ENCODE data around the gene KLHL6. TPM values are rescaled to one million over a fixed set of nuclear protein-coding genes. Genes with fewer than 3 reads are reported as not detected.
"Not testable (repeated sequence)": the region's sequence is repeated elsewhere in the genome, so short reads cannot be mapped to it uniquely, and the experiment has no call there.

The KLHL6 gene
- total and polyA plus RNA-seq, 4 donors, result 0.42 to 3.8 (median 1.0) TPM

DNA sequence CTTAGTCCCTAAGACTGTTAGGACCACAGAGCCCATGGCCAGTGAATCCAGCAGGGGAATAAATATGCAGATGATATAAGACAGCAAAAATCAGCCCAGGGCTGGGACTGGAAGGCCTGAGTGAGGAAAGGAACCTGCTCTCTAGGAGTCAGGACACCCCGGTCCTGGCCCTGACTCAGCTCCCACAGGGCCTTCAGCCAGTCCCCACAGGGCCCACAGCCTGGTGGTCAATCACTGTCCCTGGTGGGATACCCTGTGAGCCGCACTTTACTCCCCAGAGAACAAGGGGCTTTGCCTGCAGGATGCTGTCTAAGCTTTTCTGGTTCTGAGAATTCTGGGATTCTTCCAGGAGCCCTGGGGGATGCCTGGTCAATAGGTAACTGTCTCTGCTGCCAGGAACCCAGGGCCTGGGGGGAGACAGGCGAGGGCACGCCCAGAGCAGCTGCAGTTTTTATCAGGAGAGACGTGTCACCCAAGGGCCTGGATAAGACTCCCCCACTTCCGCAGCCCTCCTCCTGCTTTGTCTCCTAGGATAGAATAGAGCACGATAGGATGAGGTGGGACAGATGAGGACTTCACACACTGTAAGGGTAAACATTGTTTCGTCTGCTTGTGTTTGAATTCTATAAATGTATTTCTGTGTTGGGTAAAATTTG lies 77.6 kb downstream of the KLHL6 start:
- Histone ChIP-seq H3K4me3 (ENCODE audit: low read depth in 1 of 3, low read length in 3 of 3) (no peak overlapping the region), H3K9me3 (ENCODE audit: control insufficient read depth in 4 of 4, low read length in 3 of 4) (no peaks in the 10 kb centered on the region), H3K27me3 (ENCODE audit: control insufficient read depth in 4 of 4, insufficient read depth in 4 of 4, low read length in 3 of 4) (no peaks in the 10 kb centered on the region), H3K27ac (ENCODE audit: low read depth in 1 of 2, low read length in 2 of 2) (no peak overlapping the region), H3K9ac (ENCODE audit: low read depth in 1 of 2, low read length in 2 of 2) (no peak overlapping the region), H3K36me3 (ENCODE audit: control insufficient read depth in 4 of 4, insufficient read depth in 3 of 4, low read depth in 1 of 4, low read length in 3 of 4) (no peaks in the 10 kb centered on the region), H3K4me1 (ENCODE audit: control insufficient read depth in 4 of 4, insufficient read depth in 4 of 4, low read length in 3 of 4) (peaks cover 2 to 13% (median 8%) of the 10 kb centered on the region in 4 donors)
- TF ChIP-seq NR2F2 (IDR thresholded peaks at IDR 0.05), result no peak
- TF ChIP-seq, protein P1, sequence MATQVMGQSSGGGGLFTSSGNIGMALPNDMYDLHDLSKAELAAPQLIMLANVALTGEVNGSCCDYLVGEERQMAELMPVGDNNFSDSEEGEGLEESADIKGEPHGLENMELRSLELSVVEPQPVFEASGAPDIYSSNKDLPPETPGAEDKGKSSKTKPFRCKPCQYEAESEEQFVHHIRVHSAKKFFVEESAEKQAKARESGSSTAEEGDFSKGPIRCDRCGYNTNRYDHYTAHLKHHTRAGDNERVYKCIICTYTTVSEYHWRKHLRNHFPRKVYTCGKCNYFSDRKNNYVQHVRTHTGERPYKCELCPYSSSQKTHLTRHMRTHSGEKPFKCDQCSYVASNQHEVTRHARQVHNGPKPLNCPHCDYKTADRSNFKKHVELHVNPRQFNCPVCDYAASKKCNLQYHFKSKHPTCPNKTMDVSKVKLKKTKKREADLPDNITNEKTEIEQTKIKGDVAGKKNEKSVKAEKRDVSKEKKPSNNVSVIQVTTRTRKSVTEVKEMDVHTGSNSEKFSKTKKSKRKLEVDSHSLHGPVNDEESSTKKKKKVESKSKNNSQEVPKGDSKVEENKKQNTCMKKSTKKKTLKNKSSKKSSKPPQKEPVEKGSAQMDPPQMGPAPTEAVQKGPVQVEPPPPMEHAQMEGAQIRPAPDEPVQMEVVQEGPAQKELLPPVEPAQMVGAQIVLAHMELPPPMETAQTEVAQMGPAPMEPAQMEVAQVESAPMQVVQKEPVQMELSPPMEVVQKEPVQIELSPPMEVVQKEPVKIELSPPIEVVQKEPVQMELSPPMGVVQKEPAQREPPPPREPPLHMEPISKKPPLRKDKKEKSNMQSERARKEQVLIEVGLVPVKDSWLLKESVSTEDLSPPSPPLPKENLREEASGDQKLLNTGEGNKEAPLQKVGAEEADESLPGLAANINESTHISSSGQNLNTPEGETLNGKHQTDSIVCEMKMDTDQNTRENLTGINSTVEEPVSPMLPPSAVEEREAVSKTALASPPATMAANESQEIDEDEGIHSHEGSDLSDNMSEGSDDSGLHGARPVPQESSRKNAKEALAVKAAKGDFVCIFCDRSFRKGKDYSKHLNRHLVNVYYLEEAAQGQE (IDR thresholded peaks at IDR 0.05), result no peak
- TF ChIP-seq, protein P2, sequence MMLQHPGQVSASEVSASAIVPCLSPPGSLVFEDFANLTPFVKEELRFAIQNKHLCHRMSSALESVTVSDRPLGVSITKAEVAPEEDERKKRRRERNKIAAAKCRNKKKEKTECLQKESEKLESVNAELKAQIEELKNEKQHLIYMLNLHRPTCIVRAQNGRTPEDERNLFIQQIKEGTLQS (IDR thresholded peaks at IDR 0.05), result no peak
- no peak for TF ChIP-seq TAF1 (conservative IDR thresholded peaks at IDR 0.05)
- TF ChIP-seq FOXA1 (IDR thresholded peaks at IDR 0.05), result no peak
- no peak for TF ChIP-seq RAD21 (IDR thresholded peaks at IDR 0.05)
- TF ChIP-seq, protein P3, sequence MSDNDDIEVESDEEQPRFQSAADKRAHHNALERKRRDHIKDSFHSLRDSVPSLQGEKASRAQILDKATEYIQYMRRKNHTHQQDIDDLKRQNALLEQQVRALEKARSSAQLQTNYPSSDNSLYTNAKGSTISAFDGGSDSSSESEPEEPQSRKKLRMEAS (IDR thresholded peaks at IDR 0.05), result no peak
- no peak for TF ChIP-seq FOXA2 (IDR thresholded peaks at IDR 0.05)
- 94% methylated on average over 8 of the region's 8 CpGs for WGBS
- DNase-seq (ENCODE audit: low spot score), result no peak

DNA sequence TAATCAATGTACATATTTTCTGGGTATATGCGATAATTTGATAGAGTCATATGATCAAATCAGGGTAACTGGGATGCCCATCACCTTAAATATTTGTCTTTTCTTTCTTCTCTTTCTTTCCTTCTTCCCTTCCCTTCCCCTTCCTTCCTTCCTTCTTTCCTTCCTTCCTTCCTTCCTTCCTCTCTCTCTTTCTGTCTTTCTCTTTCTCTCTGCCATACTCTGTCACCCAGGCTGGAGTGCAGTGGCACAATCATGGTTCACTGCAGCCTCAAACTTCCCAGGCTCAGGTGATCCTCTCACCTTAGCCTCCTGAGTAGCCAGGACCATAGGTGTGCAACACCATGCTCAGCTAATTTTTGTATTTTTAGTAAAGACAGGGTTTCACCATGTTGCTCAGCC lies 79.7 kb downstream of the KLHL6 start:
- not testable (repeated sequence) for H3K4me3 ChIP-seq (ENCODE audit: low read depth in 1 of 3, low read length in 3 of 3); H3K9me3 ChIP-seq (ENCODE audit: control insufficient read depth in 4 of 4, low read length in 3 of 4); H3K27ac ChIP-seq (ENCODE audit: low read depth in 1 of 2, low read length in 2 of 2); H3K9ac ChIP-seq (ENCODE audit: low read depth in 1 of 2, low read length in 2 of 2); H3K27me3 ChIP-seq (ENCODE audit: control insufficient read depth in 4 of 4, insufficient read depth in 4 of 4, low read length in 3 of 4); DNase-seq (ENCODE audit: low spot score); H3K36me3 ChIP-seq (ENCODE audit: control insufficient read depth in 4 of 4, insufficient read depth in 3 of 4, low read depth in 1 of 4, low read length in 3 of 4)
- 100% methylated on average over 1 of the region's 1 CpG for WGBS
- H3K4me1 ChIP-seq (ENCODE audit: control insufficient read depth in 4 of 4, insufficient read depth in 4 of 4, low read length in 3 of 4), result peaks cover 2 to 13% (median 10%) of the 10 kb centered on the region in 4 donors

DNA sequence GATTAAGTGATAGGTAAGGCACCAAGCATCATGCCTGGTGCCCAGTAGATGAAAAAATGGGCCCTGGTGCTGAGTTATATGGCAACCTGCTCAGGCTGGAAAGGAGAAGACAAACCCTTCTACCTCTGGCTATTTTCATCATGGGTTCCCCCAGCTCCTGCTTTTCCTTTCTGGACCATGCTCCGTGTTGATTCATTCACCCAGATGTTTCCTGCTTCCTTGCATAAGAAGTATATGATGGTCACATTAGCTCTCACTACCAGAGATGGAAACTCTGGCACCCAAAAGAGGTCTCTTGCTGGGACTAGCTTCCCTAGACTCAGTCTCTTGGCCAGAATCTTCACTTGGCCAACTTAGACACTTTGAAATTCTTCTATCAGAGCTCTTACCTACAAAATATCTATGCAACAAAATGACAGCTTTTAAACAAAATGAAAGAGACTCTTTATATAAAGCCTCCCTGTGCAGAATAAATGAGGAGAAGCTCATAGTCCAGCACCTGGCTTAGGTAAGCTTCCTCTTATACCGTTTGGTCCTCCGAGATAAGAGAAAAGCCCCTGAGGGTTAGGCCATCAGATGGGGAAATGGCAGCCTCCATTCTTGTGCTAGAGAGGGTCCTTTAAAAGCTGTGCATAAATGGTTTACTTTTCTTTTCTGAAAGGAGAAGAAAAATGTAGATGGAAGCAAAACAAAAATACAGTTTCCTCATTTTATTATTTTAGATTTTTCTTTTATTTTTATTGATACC lies 80.3 kb downstream of the KLHL6 start:
- Histone ChIP-seq H3K27ac (ENCODE audit: low read depth in 1 of 2, low read length in 2 of 2) (no peak overlapping the region), H3K4me3 (ENCODE audit: low read depth in 1 of 3, low read length in 3 of 3) (no peak overlapping the region), H3K4me1 (ENCODE audit: control insufficient read depth in 4 of 4, insufficient read depth in 4 of 4, low read length in 3 of 4) (peaks cover 2 to 13% (median 8%) of the 10 kb centered on the region in 4 donors), H3K27me3 (ENCODE audit: control insufficient read depth in 4 of 4, insufficient read depth in 4 of 4, low read length in 3 of 4) (no peaks in the 10 kb centered on the region), H3K36me3 (ENCODE audit: control insufficient read depth in 4 of 4, insufficient read depth in 3 of 4, low read depth in 1 of 4, low read length in 3 of 4) (no peaks in the 10 kb centered on the region), H3K9ac (ENCODE audit: low read depth in 1 of 2, low read length in 2 of 2) (no peak overlapping the region), H3K9me3 (ENCODE audit: control insufficient read depth in 4 of 4, low read length in 3 of 4) (no peaks in the 10 kb centered on the region)
- 72% methylated on average over 3 of the region's 3 CpGs for WGBS
- DNase-seq (ENCODE audit: low spot score), result no peak
- TF ChIP-seq, protein P4, sequence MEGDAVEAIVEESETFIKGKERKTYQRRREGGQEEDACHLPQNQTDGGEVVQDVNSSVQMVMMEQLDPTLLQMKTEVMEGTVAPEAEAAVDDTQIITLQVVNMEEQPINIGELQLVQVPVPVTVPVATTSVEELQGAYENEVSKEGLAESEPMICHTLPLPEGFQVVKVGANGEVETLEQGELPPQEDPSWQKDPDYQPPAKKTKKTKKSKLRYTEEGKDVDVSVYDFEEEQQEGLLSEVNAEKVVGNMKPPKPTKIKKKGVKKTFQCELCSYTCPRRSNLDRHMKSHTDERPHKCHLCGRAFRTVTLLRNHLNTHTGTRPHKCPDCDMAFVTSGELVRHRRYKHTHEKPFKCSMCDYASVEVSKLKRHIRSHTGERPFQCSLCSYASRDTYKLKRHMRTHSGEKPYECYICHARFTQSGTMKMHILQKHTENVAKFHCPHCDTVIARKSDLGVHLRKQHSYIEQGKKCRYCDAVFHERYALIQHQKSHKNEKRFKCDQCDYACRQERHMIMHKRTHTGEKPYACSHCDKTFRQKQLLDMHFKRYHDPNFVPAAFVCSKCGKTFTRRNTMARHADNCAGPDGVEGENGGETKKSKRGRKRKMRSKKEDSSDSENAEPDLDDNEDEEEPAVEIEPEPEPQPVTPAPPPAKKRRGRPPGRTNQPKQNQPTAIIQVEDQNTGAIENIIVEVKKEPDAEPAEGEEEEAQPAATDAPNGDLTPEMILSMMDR (IDR thresholded peaks at IDR 0.05; ENCODE audit: low read depth, low read length, missing input control), result no peak
- no peak for TF ChIP-seq YY1 (IDR thresholded peaks at IDR 0.05)
- TF ChIP-seq, protein P5, sequence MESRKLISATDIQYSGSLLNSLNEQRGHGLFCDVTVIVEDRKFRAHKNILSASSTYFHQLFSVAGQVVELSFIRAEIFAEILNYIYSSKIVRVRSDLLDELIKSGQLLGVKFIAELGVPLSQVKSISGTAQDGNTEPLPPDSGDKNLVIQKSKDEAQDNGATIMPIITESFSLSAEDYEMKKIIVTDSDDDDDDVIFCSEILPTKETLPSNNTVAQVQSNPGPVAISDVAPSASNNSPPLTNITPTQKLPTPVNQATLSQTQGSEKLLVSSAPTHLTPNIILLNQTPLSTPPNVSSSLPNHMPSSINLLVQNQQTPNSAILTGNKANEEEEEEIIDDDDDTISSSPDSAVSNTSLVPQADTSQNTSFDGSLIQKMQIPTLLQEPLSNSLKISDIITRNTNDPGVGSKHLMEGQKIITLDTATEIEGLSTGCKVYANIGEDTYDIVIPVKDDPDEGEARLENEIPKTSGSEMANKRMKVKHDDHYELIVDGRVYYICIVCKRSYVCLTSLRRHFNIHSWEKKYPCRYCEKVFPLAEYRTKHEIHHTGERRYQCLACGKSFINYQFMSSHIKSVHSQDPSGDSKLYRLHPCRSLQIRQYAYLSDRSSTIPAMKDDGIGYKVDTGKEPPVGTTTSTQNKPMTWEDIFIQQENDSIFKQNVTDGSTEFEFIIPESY (IDR thresholded peaks at IDR 0.05), result no peak
- TF ChIP-seq, protein P1 (IDR thresholded peaks at IDR 0.05), result no peak
- no peak for TF ChIP-seq FOXA1 (IDR thresholded peaks at IDR 0.05)
- no peak for TF ChIP-seq RXRA (IDR thresholded peaks at IDR 0.05)
- TF ChIP-seq, protein P3 (IDR thresholded peaks at IDR 0.05), result no peak
- TF ChIP-seq GABPA (IDR thresholded peaks at IDR 0.05 in 1 of 2, conservative IDR thresholded peaks at IDR 0.05 in 1 of 2), result no peak

Measured in liver (tissue), 9 donors.